Retina (tissue), 1 donor: ENCODE results near the gene ALOX15B.
A peak's percentile ranks its signal among the peaks of the same experiment; 100 is the strongest.
"Not testable (repeated sequence)": the region's sequence is repeated elsewhere in the genome, so short reads cannot be mapped to it uniquely, and the experiment has no call there.

Experiments
- DNase-seq: peaks from one replicate; pipeline ENCODE4 v3.0.0-alpha.2; 2016

ALOX15B gene

DNA sequence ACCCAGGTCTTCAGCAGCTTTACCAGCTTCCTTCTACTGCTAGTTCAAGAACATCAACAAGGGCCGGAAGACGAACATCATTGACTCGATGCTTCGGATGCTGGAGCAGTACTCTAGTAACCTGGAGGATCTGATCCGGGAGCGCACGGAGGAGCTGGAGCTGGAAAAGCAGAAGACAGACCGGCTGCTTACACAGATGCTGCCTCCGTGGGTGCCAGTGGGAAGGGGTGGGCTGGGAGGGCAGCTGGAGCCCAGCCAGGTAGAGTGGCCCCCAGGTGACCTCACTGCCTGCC lies 24.4 kb upstream of the ALOX15B start:
- DNase-seq = no peak

DNA sequence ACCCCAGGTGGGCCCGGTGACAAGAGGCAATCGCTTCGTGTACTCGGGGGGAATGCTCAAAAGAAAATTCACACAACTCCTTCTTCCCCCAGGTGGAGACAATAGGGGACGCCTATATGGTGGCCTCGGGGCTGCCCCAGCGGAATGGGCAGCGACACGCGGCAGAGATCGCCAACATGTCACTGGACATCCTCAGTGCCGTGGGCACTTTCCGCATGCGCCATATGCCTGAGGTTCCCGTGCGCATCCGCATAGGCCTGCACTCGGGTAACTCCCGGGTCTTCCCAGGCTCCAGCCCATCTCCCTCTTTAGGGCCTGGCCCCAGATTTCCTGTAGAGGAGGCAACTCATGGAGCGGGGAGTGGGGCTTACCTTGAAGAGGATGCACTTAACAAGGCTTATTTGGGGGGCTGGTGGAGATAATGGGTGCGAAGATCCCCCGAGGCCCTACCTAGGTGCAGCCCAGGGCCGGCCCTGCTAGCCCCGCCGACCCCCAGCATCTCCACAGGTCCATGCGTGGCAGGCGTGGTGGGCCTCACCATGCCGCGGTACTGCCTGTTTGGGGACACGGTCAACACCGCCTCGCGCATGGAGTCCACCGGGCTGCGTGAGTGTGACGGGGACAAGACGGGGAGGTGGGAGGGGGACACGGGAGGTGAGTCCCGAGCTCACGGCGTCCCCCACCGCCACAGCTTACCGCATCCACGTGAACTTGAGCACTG lies 23.5 kb upstream of the ALOX15B start:
- no peak for DNase-seq

DNA sequence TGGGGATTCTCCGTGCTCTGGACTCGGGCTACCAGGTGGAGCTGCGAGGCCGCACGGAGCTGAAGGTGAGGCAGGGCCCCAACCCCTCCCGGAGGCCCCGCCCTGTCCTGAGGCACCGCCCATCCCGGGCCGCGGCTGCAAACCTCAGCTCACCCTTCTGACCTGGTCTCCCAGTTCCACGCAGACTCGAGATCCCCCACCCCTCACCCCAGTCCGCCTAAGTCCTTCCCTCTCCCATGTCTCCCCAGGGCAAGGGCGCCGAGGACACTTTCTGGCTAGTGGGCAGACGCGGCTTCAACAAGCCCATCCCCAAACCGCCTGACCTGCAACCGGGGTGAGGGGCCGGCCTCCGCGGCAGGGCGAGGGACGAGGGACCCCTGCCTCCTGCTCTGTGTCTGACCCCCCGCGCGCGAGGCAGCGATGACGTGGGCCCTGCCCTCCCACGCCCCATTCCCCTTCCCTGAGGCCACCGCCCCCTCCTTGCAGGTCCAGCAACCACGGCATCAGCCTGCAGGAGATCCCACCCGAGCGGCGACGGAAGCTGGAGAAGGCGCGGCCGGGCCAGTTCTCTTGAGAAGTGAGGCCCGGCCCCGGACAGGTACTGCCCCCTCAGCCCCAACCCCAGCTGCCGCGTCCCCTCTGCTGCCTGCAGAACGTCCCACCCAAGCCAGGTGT lies 22.8 kb upstream of the ALOX15B start:
- peak; percentile 62 for DNase-seq

DNA sequence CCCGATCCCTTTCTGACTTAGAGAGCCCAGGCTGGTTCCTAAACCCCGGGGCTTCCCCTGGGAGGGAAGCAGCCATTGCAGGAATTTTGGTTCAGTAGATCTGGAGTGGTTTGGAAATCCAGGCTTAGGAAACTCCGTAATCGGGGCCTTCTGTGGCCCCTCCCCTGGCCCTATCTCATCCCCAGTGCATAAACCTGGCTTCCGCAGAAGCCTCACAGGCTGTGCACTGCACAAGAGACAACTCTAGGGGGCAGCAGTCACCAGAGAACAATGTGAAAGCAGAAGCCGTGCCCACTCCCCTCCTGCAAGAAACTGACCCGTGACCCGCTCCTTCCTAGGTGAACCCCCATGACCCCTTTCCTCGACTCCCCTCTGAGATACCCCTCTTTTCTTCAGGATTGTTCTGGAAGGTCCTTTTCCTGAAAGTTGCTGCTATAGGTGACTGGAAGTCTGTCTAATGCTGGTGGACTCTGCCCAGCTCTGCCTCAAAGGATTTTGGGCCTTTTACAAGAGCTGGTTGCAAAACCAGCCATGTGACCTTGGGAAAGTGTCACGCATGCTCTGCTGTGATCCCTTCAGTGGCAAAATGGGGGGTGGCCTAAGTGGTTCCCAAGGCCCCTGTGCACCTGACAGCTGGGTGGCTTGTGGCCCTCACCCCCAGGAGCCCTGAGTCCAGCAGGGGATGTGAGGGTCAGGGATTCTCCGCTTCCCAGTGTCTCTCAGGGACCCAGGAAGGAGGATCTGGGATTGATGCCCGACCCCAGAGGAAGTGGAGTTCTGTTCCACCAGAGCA lies 22.0 kb upstream of the ALOX15B start:
- peak; percentile 83 for DNase-seq

DNA sequence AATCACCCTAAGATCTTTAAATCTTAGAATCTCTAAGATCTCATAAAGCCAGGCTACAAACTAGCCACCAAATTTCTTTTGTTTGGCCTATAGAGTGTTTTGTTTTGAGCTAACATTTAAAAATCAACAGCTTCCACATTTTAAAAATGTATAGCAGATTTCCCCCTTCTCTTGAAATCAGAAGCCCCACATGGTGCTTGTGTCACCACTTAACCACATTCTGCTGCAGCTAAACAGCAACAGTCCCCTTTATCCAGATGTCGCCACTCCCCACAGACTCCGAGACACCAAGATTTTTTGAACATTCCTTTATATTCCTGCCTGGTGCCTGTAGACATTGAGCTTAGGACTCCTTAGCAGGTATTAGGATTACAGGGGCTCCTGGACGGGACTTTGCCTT lies 20.4 kb upstream of the ALOX15B start:
- DNase-seq = no peak

DNA sequence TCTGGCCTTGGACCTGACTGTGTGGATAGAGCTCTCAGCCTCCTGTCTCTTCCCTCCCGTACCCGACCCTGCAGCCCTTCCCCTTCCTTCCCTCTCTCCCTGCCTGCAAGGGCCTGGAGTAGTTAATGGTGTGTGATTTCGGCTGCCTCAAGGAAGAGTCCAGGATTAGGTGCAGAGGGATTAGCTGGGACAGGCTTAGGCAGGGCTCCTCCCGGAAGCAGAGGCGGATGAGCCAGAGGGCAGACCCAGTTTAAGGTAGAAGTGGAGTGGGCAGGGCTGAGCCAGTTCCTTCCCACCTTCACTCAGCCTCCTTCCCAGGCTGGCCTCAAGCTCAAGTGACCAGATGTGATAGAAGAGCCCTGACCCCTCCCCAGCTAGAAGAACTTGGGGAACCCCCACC lies 19.7 kb upstream of the ALOX15B start:
- no peak for DNase-seq

DNA sequence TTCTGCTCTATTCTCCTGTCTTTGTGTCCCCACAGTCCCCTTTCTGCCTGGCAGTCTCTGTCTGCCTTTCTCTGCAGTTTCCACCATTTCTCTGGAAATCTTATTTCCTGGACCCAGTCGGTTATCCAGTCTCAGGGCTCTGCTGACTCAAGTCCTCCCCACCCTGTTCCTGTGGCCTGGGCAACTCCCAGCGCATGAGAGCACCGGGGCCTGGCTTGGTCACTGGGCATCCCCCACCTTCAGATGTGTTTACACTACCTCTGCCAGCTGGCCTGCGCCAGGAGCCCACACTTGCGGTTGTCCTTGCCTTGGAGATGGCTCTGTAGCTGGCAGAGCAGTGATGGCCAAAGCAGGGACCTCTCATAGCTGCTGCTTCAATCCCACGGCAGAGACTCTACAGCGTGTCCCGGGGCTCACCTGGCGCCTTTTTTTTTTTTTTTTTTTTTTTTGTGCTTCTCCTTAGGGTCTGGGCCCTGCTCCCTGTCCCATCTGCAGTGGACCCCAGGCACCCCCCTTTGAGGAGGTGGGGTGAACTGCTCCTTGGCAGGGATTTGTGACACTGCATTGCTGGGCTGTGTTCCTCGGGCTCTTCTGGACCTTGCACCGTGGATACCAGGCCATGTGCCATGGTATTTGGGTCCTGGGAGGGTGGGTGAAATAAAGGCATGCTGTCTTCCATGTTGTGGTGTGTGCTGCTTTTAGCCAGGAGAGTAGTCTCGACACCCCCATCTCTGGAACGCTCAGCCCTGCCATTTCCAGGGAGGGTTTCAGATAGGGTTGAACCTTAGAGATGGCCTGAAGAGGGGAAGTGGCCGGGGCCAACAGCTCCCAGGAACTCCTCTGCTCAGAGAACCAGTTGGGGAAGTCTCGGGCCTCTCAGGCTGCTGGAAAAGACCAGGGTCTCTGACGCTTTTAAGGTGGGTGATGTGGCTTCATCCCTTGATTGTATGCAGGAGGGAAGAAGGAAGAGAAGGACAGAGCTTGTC lies 18.9 kb upstream of the ALOX15B start:
- no peak for DNase-seq

DNA sequence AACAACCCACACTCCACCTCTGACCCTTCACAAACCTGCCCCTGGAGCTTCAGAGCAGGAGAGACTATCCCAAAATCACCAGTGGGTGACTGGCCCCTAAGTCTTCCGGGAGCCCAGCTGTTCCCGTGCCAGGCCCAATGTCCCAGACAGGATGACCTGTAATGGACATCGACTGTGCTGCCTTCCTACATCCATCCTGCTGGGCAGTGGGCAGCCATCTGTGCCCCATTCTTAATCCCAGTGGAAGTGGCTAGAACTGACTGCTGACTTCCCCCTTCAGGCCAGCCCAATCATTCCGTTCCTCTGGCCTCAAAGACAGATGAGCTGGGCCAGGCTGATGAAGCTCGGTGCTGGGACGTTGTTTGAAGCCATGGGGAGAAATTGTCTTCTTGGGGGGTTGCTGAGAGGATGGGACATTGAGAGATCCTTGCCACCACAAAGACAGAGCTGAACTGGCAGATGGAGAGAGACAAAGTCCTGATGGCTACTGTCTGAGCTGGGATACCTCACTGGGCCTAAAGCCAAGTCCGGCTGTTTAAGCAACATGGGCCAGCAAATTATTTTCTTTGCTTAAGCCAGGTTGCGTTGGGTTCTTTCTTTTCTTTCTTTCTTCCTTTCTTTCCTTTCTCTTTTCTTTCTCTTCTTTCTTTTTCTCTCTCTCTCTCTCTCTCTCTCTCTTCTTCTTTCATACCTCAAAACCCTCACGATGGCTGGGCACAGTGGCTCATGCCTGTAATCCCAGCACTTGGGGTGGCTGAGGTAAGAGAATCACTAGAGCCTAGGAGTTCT lies 17.9 kb upstream of the ALOX15B start:
- no peak for DNase-seq

DNA sequence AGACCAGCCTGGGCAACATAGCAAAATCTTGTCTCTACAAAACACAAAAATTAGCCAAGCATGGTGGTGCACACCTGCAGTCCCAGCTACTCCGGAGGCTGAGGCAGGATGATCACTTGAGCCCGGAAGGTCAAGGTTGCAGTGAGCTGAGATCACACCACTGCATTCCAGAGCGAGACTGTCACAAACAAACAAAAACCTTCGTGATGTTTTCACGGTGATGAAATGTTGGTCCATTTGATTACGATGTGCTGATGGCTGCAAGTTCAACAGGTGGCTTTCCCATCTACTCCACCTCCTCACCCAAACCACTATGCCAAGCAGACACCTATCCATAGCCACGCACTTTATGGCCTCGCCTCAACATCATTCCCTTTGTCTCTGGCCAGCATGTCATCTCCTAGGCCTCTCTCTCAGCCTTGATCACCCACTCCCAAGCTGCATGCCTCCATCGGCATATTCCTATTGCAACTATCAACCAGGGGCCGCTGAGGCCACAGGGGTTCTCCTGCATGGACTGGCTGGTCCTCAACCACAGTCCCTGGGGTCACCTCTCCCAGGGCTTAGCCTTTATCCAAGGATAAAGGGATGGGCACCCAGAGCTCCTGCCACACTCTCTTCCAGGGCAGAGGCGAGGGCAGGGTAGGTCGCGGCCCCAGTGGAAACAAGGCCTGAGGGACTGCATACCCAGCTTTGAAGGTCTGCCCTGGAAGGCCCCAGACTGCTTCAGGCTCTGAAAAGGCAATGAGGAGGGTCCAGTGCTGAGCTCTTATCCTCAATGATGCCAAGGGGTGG lies 17.1 kb upstream of the ALOX15B start:
- DNase-seq = no peak

DNA sequence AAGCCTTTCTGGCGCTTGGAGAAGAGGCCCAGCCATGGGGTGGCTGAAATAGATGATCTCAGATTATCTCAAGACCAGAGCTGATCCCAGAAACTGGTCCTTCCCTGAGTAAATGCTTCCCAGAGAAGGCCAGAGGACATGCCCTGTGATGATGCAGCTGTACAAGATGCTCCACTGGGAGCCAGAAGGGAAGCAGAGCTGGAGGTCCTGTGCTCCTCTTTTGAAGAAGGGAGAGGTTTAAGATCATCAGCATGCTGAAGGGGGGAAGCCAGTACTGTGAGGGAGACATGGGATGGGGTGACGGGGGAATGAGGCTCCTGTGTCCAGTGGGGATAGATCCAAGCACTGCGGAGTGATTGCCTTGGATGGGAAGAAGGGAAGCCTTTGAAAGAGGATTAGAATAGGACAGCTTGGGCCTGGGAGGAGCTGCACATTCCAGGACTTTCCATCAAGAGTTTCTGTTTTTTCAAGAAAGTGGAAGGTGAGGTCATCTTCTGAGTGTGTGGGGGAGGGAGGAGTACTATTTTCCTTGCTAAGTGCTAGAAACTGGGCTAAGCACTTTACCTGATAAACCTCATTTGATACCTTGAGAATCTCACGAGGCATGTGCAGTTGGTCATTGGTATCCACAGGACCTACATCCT lies 16.4 kb upstream of the ALOX15B start:
- no peak for DNase-seq

DNA sequence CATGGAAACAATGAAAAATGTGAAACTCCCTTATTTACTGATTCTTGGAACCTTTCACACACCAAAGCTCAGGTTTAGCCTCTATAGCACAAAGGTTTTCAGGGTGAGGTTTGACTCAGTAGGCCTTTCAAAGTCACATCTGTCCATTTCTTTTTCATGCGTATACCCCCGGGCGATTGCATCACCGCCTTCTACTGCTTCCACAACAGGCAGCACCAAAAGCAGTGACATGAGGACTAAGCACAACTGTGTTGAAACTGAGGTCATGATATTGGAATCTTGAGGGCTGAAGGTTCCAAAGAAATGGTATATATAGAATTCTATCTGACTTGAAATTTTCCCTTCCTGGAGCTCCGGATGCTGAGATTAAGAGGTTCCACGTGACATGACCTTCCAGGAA lies 14.7 kb upstream of the ALOX15B start:
- DNase-seq = not testable (repeated sequence)

DNA sequence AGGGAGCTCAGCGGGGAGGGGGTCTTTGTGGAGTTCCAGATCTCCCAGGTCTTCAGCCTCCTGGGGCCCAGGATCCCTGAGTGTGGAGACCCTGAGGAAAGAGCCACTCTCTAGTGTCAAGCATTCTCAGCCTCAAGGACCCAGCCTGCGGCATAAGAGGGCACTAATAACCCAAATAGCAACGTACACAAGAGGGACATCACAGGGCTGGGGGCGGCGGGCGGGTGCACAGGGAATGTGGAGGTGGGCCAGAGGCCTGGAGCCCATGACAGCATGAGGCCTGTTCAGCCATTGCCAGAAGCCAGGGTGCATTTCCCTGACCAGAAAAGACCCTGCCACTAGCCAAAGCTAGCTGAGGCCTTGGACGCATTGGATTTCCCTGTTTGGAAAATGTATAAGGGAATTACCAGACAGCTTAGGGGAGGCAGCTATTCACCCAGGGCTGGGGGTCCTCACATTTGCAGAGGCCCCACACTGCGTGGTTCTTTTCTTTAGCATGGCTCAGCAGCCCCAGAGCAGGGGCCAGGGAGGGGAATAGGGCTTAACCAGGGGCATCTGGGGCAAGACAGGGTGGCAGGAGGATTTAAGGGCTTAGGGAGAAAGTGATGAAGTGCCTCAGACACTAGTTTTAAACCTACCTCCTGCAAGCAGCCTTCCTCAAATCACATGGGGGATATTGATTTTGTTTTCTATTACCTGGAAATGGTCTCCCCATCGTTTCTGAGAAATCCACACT lies 13.5 kb upstream of the ALOX15B start:
- DNase-seq = no peak

DNA sequence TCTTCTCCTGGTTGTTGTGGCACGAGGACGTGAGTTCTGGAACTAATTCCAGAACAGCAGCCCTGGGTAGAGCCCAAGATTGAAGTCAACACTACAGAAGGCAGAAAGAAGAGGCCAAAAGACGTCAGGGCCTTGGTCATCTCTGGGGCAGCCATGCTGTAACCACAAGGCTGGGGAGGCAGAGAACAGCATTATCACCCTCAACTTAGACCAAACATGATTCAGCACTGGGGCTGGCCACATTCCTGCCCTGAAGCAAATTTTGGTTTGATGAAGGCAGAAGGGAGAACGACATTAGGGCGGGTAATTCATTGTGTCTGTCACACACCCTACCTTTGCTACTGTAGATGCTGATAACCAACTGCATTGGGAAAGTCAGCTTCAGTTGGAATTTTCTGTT lies 9.7 kb upstream of the ALOX15B start:
- no peak for DNase-seq

DNA sequence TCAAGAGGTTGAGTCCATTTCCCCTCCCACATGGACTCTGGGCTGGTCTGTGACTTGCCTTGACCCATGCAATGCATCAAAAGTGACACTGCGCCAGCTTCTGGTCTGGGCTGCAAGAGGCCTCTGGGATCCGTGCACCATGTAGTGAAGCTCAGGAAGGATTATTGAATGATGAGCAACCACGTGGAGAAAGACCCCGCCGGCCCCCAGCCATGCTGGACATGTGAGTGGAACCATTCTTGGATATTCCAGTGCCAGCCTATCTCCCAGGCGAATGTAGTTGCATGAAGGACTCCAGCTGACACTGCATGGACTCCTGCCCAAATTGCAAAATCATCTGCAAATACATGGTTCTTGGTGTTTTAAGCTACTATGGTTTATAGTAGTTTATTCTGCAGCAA lies 7.6 kb upstream of the ALOX15B start:
- no peak for DNase-seq

DNA sequence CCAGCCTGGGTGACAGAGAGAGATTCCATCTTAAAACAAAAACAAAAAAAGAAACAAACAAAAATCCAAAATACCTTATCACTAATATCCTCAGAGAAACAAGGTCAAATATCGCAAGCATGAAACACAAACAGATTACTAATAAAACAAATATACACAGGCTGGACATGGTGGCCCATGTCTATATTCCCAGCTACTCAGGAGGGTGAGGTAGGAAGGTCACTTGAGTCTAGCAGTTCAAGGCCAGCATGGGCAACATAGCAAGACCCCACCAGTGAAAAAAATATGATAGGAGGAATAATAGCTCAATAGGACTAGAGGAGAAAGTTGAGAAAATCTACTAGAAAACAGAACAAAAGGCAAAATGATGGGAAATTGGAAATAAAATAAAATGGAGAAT lies 6.9 kb upstream of the ALOX15B start:
- DNase-seq = no peak

DNA sequence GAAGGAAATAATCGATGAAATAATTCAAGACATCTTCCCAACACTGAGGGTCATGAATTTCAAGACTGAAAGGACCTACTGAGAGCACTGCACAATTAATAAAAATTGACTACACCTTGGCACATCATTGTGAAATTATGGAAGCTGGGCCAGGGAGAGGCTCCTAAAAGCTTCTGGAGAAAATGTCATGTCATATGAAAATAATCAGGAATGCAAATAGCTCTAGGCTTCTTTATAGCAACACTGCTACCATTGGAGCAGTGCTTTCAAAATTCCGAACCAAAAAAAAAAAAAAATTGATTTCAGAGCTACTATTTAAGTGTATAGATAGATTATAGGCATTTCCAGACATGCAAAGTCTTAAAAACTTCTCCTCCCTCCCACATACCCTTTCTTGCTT lies 6.4 kb upstream of the ALOX15B start:
- DNase-seq = no peak

DNA sequence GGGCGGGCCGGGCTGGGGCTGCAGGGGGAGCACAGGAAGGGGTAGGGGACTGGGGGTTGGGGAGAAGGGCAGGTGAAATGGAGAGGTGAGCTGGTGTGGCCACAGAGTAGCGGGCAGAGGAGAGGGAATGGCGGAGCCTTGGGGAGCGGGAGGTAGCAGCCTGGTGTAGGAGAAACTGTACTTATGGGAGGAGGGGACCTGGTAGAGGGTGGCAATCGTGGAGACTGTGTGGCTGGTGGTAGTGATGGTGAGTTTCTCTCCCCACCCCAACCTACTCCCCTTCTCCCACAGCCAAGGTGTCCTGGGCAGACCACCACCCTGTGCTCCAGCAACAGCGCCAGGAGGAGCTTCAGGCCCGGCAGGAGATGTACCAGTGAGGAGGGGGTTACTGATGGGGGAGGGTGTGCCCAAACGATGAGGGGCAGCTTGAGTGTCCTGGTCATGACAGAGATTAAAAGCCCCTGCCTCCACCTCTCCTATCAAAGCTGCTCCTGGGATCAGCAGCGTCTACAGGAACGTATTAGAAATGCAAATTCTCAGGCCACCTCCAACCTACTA lies 831 bp downstream of the ALOX15B start:
- no peak for DNase-seq

DNA sequence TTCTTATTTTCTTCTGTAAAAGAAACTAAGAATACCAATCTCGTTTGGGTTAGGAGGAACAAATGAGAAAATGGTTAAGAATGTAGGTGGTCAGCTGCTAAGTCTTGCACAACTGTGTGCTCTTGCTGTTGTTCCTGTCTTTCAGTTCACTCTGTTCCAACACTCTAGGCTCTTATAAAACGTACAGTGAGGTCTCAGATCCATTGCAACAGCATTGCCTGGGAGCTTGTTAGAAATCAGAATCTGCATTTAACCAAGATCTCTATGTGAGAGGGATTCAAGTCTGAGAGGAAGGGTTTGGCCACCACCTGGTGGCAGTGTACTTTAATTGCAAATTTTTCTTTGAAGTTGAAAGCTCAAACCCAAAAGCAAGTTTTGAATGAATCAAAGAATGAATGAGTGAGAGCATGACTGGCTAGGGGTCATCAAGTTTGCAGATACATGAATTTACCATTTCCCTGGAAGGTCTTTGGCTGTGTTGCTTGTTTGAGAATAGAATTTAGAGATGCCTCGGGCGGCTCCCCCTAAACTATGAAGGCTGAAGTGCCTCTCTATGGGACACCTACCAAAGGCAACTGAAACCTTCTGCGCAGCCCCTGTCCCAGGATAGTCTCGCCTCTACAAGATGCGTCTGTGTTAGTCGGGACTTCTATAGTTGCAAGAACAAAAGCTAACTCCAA lies 2.5 kb downstream of the ALOX15B start:
- peak; percentile 43 for DNase-seq

DNA sequence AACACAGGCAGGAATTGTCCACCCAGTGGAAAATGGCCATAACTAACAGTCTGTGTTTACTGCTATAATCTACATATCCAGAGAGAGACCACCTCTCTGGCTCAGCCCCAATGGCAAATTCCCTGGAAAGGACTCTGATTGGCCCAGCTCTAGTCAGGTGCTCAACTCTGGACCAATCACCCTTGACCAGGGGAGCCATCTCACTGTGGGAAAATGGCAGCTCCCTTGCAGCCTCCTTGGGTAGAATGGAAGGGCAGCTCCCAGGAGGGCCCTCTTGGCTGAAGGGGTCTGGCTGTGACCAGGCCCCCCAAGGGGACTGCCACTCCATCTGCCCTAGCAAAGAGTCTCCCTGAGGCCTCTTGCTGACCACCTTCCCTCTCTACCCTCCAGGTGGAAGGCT lies 3.1 kb downstream of the ALOX15B start:
- no peak for DNase-seq
